CD8-positive, alpha-beta memory T cell (primary cell): ENCODE data around the gene NFIB. TPM values are rescaled to one million over a fixed set of nuclear protein-coding genes. Genes with fewer than 3 reads are reported as not detected.

Experiments used
- CTCF ChIA-PET: fragments of 350-600 bp; sonication (Branson Sonifier 250); formaldehyde crosslinking; loops from one replicate; lab custom pipeline; 2021; ENCODE audit warnings: antibody characterized with exemption; lab: Charles Lee
- POLR2A ChIA-PET: fragments of 350-600 bp; sonication (Branson Sonifier 250); formaldehyde crosslinking; loops from one replicate; lab custom pipeline; 2021; ENCODE audit warnings: antibody characterized with exemption; lab: Charles Lee
- DNase-seq, 5 donors: peaks; one replicate each; pipeline versions ENCODE4 v3.0.0 to v3.0.0-alpha.2; 2020 to 2022; ENCODE audit warnings: mixed read lengths in 1 of 5
- H3K27ac ChIP-seq: one replicate; pipeline ENCODE4 v1.7.0; 2013; ENCODE audit warnings: low read depth, mild to moderate bottlenecking, low read length, moderate library complexity
- H3K27me3 ChIP-seq: 2 replicates; pipeline ENCODE4 v1.7.0; 2013; ENCODE audit warnings: low read length, mild to moderate bottlenecking; ENCODE audit not compliant: insufficient read depth, poor library complexity, severe bottlenecking
- H3K36me3 ChIP-seq: 2 replicates; pipeline ENCODE4 v1.7.0; 2013; ENCODE audit warnings: mild to moderate bottlenecking, low read length, moderate library complexity; ENCODE audit not compliant: insufficient read depth
- H3K4me1 ChIP-seq: 2 replicates; pipeline ENCODE4 v1.7.0; 2013; ENCODE audit warnings: mild to moderate bottlenecking, low read length, moderate library complexity; ENCODE audit not compliant: insufficient read depth
- H3K4me3 ChIP-seq: 2 replicates; pipeline ENCODE4 v1.7.0; 2013; ENCODE audit warnings: mild to moderate bottlenecking, low read length
- H3K9me3 ChIP-seq: 2 replicates; pipeline ENCODE4 v1.7.0; 2013; ENCODE audit warnings: mild to moderate bottlenecking, low read length
- H3K27ac Mint-ChIP-seq, 8 donors: one replicate each; pipeline ENCODE4 v1.8.0; 2020 to 2021; ENCODE audit warnings: mixed read lengths in 8 of 8, mild to moderate bottlenecking in 6 of 8, inconsistent platforms in 3 of 8, moderate library complexity in 3 of 8
- H3K27me3 Mint-ChIP-seq, 2 donors: one replicate each; pipeline ENCODE4 v1.8.0; 2020 to 2021; ENCODE audit warnings: mixed read lengths in 2 of 2, mild to moderate bottlenecking in 1 of 2, moderate library complexity in 1 of 2
- H3K36me3 Mint-ChIP-seq, 3 donors: one replicate each; pipeline ENCODE4 v1.8.0; 2020 to 2021; ENCODE audit warnings: mixed read lengths in 3 of 3, inconsistent platforms in 1 of 3, mild to moderate bottlenecking in 1 of 3
- H3K4me1 Mint-ChIP-seq, 3 donors: one replicate each; pipeline ENCODE4 v1.8.0; 2020 to 2021; ENCODE audit warnings: mixed read lengths in 3 of 3, inconsistent platforms in 1 of 3, mild to moderate bottlenecking in 1 of 3
- H3K4me3 Mint-ChIP-seq, 7 donors: one replicate each; pipeline ENCODE4 v1.8.0; 2020 to 2021; ENCODE audit warnings: mixed read lengths in 7 of 7, mild to moderate bottlenecking in 6 of 7, moderate library complexity in 4 of 7, inconsistent platforms in 2 of 7
- H3K9me3 Mint-ChIP-seq, 5 donors: one replicate each; pipeline ENCODE4 v1.8.0; 2020 to 2022; ENCODE audit warnings: mixed read lengths in 5 of 5, mild to moderate bottlenecking in 3 of 5, moderate library complexity in 2 of 5, inconsistent platforms in 1 of 5
- polyA plus RNA-seq: library from polyadenylated mRNA; unstranded; fragments of 300-500 nt; fragmentation: Illumina TruSeq; gene quantifications from one replicate; pipeline ENCODE4 v1.2.3, GENCODE V29; 2021
- total RNA-seq, 2 experiments: library from RNA; stranded (reverse); gene quantifications; one replicate each; pipeline ENCODE4 v1.2.3, GENCODE V29; 2021

The NFIB gene
- not detected for total RNA-seq
- polyA plus RNA-seq = not detected

GRCh38 chr9:14313951-14314423, at the start of gene NFIB:
Gene NFIB (minus strand): TSS chr9:14314141. CDS start chr9:14313511, 630 bp downstream.
- H3K4me1 ChIP-seq = peaks cover 4% of the 10 kb centered on the region
- ChIA-PET CTCF (no interaction called here), POLR2A (no interaction called here)
- DNase-seq = no peak
- H3K36me3 ChIP-seq = no peaks in the 10 kb centered on the region
- Mint-ChIP-seq H3K27me3 (peaks cover 50 to 66% of the 10 kb centered on the region in 2 donors), H3K9me3 (peaks cover 0 to 9% (median 2%) of the 10 kb centered on the region in 5 donors), H3K4me3 (peak within 1 kb of the TSS; percentile 80 to 94 (median 85)), H3K36me3 (no peaks in the 10 kb centered on the region), H3K4me1 (peaks cover 19 to 30% (median 27%) of the 10 kb centered on the region in 3 donors), H3K27ac (peak within 1 kb of the TSS in 4 of 8 donors; percentile 42 to 86 (median 56))
- H3K27me3 ChIP-seq = peaks cover 23% of the 10 kb centered on the region
- H3K9me3 ChIP-seq = no peaks in the 10 kb centered on the region
- peak within 1 kb of the TSS; percentile 28 for H3K4me3 ChIP-seq
- H3K27ac ChIP-seq = no peak within 1 kb of the TSS

GRCh38 chr9:14362175-14362574, 48.2 kb upstream of the NFIB start:
- Mint-ChIP-seq H3K27ac (no peak overlapping the region), H3K36me3 (no peaks in the 10 kb centered on the region), H3K4me3 (no peak overlapping the region), H3K9me3 (peaks cover 0 to under 1% (median 0%) of the 10 kb centered on the region in 5 donors), H3K4me1 (no peaks in the 10 kb centered on the region), H3K27me3 (peaks cover 4 to 12% of the 10 kb centered on the region in 2 donors)
- no peaks in the 10 kb centered on the region for H3K9me3 ChIP-seq
- ChIA-PET CTCF (interaction anchor here (1.7 kb wide), 1 partner anchor 9 kb away, joined by 3 read pairs; no protein-coding TSS in a partner anchor), POLR2A (no interaction called here)
- H3K4me1 ChIP-seq = no peaks in the 10 kb centered on the region
- no peak overlapping the region for H3K4me3 ChIP-seq
- H3K27me3 ChIP-seq = no peaks in the 10 kb centered on the region
- H3K27ac ChIP-seq = no peak overlapping the region
- H3K36me3 ChIP-seq = no peaks in the 10 kb centered on the region
- DNase-seq = no peak

GRCh38 chr9:14361074-14361473, 47.1 kb upstream of the NFIB start:
- no peak overlapping the region for H3K27ac ChIP-seq

DNA sequence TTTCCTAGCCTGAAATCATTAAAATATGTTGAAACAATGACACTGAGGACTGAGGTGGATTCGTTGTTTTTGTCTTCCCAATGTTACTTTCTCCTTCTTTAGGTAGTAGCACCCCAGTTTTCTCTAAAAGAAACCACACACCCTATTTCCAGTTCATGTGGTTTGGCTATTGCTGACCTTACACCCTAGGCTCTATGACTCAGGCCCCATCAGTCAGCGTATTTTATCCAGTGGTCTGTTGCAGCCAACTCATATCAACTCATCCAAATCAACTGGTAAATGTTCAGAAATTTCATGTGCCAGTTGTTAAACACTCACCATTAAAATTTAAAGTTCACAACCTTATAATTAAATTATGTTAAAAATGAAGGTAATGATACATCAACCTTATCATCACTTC, 44.6 kb upstream of the NFIB start:
- H3K27ac Mint-ChIP-seq = no peak overlapping the region
- no peaks in the 10 kb centered on the region for H3K36me3 ChIP-seq
- ChIA-PET CTCF (no interaction called here), POLR2A (no interaction called here)
- H3K27me3 Mint-ChIP-seq = peaks cover 9 to 14% of the 10 kb centered on the region in 2 donors
- H3K27ac ChIP-seq = no peak overlapping the region
- H3K9me3 Mint-ChIP-seq = no peaks in the 10 kb centered on the region
- H3K27me3 ChIP-seq = no peaks in the 10 kb centered on the region
- DNase-seq = no peak
- no peaks in the 10 kb centered on the region for H3K36me3 Mint-ChIP-seq
- no peak overlapping the region for H3K4me3 Mint-ChIP-seq
- H3K4me1 Mint-ChIP-seq = peaks cover 1 to 5% (median 2%) of the 10 kb centered on the region in 3 donors
- no peaks in the 10 kb centered on the region for H3K4me1 ChIP-seq
- no peaks in the 10 kb centered on the region for H3K9me3 ChIP-seq
- no peak overlapping the region for H3K4me3 ChIP-seq

More at GRCh38 chr9:14361074-14361473, 47.1 kb upstream of the NFIB start:
- no peak overlapping the region for H3K4me3 ChIP-seq
- H3K36me3 ChIP-seq = no peaks in the 10 kb centered on the region
- H3K27me3 ChIP-seq = no peaks in the 10 kb centered on the region
- no peaks in the 10 kb centered on the region for H3K36me3 Mint-ChIP-seq
- no peak overlapping the region for H3K4me3 Mint-ChIP-seq
- CTCF ChIA-PET = no interaction called here
- no peaks in the 10 kb centered on the region for H3K9me3 Mint-ChIP-seq
- no peak overlapping the region for H3K27ac Mint-ChIP-seq
- peaks cover 3 to 8% of the 10 kb centered on the region in 2 donors for H3K27me3 Mint-ChIP-seq
- H3K9me3 ChIP-seq = no peaks in the 10 kb centered on the region
- H3K4me1 Mint-ChIP-seq = no peaks in the 10 kb centered on the region
- no peaks in the 10 kb centered on the region for H3K4me1 ChIP-seq
- POLR2A ChIA-PET = no interaction called here
- no peak for DNase-seq

DNA sequence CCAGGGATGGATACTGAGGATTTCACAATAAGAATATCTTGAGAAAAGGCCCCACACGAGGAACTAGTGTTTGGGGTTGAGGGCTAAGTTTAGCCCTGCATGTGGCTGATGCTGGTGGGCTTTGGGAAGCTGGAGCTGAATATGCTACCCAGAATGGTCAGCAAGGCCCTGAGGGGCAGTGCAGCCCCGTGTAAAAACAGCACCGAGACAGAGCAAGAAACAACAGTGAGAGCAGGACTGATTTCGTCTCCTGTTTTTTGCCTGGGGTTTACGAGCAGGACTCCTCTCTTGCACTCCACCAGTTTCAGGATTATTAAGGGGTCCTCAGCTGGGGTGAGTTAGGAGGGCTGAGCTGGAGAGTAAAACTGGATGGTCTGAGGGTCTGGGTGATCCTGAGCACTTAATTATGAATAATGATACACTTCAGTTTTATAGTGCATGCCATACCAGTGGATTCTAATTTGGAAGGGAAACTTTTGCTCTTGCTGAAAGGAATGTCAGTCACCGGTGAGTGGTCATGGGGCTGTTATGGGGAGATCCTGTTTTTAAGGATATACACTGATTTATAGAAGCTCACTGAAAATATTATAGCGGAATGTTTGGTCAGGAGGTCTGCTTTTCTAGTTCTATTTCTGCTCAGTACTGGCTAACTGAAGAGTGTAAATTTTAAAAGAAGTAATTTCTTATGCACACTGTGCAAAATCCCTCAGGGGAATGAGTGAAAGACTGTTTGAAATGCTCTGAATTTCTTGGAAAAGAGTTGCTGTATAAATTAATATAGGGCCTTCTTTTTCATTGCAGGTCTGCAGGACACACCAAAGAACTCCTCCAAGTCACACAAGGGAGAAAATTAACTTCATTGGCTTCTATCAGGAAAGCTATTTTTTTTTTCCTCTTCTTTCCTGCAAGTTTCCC, 42.7 kb upstream of the NFIB start:
- Histone ChIP-seq H3K9me3 (no peaks in the 10 kb centered on the region), H3K4me1 (no peaks in the 10 kb centered on the region), H3K27ac (no peak overlapping the region), H3K4me3 (no peak overlapping the region), H3K36me3 (no peaks in the 10 kb centered on the region), H3K27me3 (peaks cover 4% of the 10 kb centered on the region)
- ChIA-PET CTCF (interaction anchor here (1.0 kb wide), 1 partner anchor 12 kb away, joined by 4 read pairs; no protein-coding TSS in a partner anchor), POLR2A (no interaction called here)
- Mint-ChIP-seq H3K4me3 (no peak overlapping the region), H3K27me3 (peaks cover 22 to 33% of the 10 kb centered on the region in 2 donors), H3K27ac (no peak overlapping the region), H3K36me3 (no peaks in the 10 kb centered on the region), H3K4me1 (peaks cover 3 to 12% (median 6%) of the 10 kb centered on the region in 3 donors), H3K9me3 (no peaks in the 10 kb centered on the region)
- no peak for DNase-seq

- Histone ChIP-seq H3K9me3 (no peaks in the 10 kb centered on the region), H3K27ac (no peak overlapping the region), H3K4me1 (no peaks in the 10 kb centered on the region), H3K4me3 (no peak overlapping the region), H3K27me3 (peaks cover 4% of the 10 kb centered on the region), H3K36me3 (no peaks in the 10 kb centered on the region)
- Mint-ChIP-seq H3K27ac (no peak overlapping the region), H3K4me1 (peaks cover 7 to 20% (median 13%) of the 10 kb centered on the region in 3 donors), H3K27me3 (peaks cover 41 to 57% of the 10 kb centered on the region in 2 donors), H3K9me3 (no peaks in the 10 kb centered on the region), H3K36me3 (no peaks in the 10 kb centered on the region), H3K4me3 (no peak overlapping the region)
- POLR2A ChIA-PET = no interaction called here
- CTCF ChIA-PET = interaction anchor here (1.5 to 1.9 kb wide), 3 partner anchors 9 to 927 kb away, joined by 4 to 6 read pairs (median 5); no protein-coding TSS in a partner anchor
- no peak for DNase-seq
These were observed 40.3 kb upstream of the NFIB start for GRCh38 chr9:14354201-14354600.

DNA sequence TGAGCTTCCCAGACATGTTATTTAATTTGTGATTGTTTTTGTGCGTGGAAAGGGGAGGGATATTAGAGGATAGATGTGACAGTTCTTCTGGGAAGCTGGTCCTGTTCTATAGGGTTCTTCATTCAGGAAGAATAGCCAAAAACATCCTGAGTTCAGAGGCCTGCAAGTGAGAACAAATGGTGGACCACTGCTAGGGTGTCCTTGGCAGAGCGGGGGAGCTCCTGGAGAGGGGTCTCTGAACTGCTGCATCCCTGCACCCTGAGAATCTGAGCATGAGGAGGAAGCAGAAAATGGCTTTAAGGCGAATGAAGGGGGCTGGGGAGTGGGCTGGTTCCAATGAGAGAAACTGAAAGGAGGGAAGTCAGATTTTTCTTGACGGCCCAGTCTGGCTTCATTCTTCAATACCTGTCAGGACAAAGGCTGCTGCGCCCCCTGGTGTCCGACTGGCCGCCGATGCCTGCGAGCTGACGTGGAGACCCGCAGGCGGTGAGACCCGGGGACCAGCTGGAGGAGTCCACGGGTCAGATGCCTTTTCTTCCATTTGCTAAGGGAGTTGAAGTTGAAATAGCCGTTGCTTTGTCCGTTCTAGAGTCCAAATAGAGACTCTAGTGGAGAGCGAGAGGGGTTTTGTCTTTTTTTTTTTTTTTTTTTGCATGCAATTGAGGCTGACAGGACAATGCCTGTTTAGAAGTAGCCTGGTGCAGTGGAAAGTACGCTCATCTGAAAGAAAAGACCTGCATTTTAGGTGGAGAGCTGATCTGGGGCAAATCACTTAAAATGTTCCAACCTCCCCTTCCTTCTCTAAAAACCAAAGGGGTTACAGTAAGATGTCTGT, 39.5 kb upstream of the NFIB start:
- Histone ChIP-seq H3K36me3 (no peaks in the 10 kb centered on the region), H3K4me1 (no peaks in the 10 kb centered on the region), H3K9me3 (no peaks in the 10 kb centered on the region), H3K27ac (no peak overlapping the region), H3K4me3 (no peak overlapping the region), H3K27me3 (peaks cover 4% of the 10 kb centered on the region)
- H3K9me3 Mint-ChIP-seq = no peaks in the 10 kb centered on the region
- ChIA-PET CTCF (interaction anchor here (1.1 to 1.9 kb wide), 5 partner anchors 8 to 929 kb away, joined by 3 to 6 read pairs (median 4); no protein-coding TSS in a partner anchor), POLR2A (no interaction called here)
- H3K27ac Mint-ChIP-seq = peak overlapping the region in 1 of 8 donors; percentile 34
- peaks cover 10 to 20% (median 18%) of the 10 kb centered on the region in 3 donors for H3K4me1 Mint-ChIP-seq
- peak overlapping the region in 1 of 7 donors; percentile 27 for H3K4me3 Mint-ChIP-seq
- H3K36me3 Mint-ChIP-seq = no peaks in the 10 kb centered on the region
- peaks cover 44 to 63% of the 10 kb centered on the region in 2 donors for H3K27me3 Mint-ChIP-seq
- DNase-seq = peak; percentile 25 to 65 (median 55)
